ENCODE data around the gene PSME1. TPM values are rescaled to one million over a fixed set of nuclear protein-coding genes. Genes with fewer than 3 reads are reported as not detected.

PSME1 gene
- total and polyA plus RNA-seq, 2 of the 4 experiments (the other 2 are of a cell fraction): 42.8 to 106 TPM

- no peak overlapping the region for H4K8ac ChIP-seq (ENCODE audit: low read depth in 2 of 2, low read length in 2 of 2)
- no peak overlapping the region for H3K56ac ChIP-seq (ENCODE audit: extremely low read depth, insufficient read depth, low read length)
- no peak overlapping the region for H2AK5ac ChIP-seq (ENCODE audit: low read depth, low read length)
- no peaks in the 10 kb centered on the region for H3K4me1 ChIP-seq (ENCODE audit: control insufficient read depth, insufficient read depth, low read length)
- no peak overlapping the region for H3K14ac ChIP-seq (replicated peaks; ENCODE audit: low read depth, low read length)
- intact Hi-C loops (cut with micrococcal nuclease) (no loop called here), in situ Hi-C loops (cut with MboI; ENCODE audit: low sequenced_read_pairs) (no loop called here), dilution Hi-C loops (cut with HindIII; ENCODE audit: low sequenced_read_pairs, unreplicated experiment) (no loop called here)
- ChIA-PET CTCF (no interaction called here), POLR2A (ENCODE audit: unreplicated experiment) (no interaction called here)
- H3K18ac ChIP-seq (ENCODE audit: low read depth, low read length): no peak overlapping the region
- no peak overlapping the region for H2AFZ ChIP-seq (replicated peaks; ENCODE audit: low read length, poor library complexity)
- H3K4ac ChIP-seq (ENCODE audit: low read depth, low read length): no peak overlapping the region
- H2BK120ac ChIP-seq (ENCODE audit: low read depth, low read length): no peak overlapping the region
- BruUV-seq (replicated peaks): no TSS peak
- H3K9ac ChIP-seq (ENCODE audit: low read depth, low read length): no peak overlapping the region
- H2BK5ac ChIP-seq (ENCODE audit: low read depth, low read length, poor library complexity, severe bottlenecking): no peak overlapping the region
- H3K9me1 ChIP-seq (ENCODE audit: insufficient read depth, low read length): no peaks in the 10 kb centered on the region
- H3K36me3 ChIP-seq (ENCODE audit: control insufficient read depth, insufficient read depth, low read length): peaks cover 29% of the 10 kb centered on the region
- H4K91ac ChIP-seq (ENCODE audit: insufficient read depth, low read depth, low read length): no peak overlapping the region
- 70% methylated on average over 6 of the region's 20 CpGs; no CpG with 5 or more reads in 1 of the 2 experiments for WGBS, 2 experiments (ENCODE audit: extremely low coverage in 2 of 2, insufficient read length in 1 of 2)
- DNase-seq (no peak), ATAC-seq (ENCODE audit: low read depth) (no peak)
- H3K23ac ChIP-seq (ENCODE audit: low read depth, low read length): no peak overlapping the region
- no peak overlapping the region for H4K5ac ChIP-seq (ENCODE audit: low read depth, low read length)
- H3K4me3 ChIP-seq (ENCODE audit: insufficient read depth, low read depth, low read length): no peak overlapping the region
- H3K9me3 ChIP-seq (ENCODE audit: control insufficient read depth, insufficient read depth, low read length): no peaks in the 10 kb centered on the region
- H3K27ac ChIP-seq (ENCODE audit: insufficient read depth, low read length): no peak overlapping the region
- peak overlapping the region; percentile 13 for H2AK9ac ChIP-seq (replicated peaks; ENCODE audit: low read depth, low read length, poor library complexity)
- no peak overlapping the region for H3K4me2 ChIP-seq (ENCODE audit: low read depth, low read length)
- H4K20me1 ChIP-seq (ENCODE audit: insufficient read depth, low read length): no peaks in the 10 kb centered on the region
- H2BK15ac ChIP-seq (ENCODE audit: low read depth, low read length): no peak overlapping the region
- TF ChIP-seq FOS (IDR thresholded peaks at IDR 0.05; ENCODE audit: low read depth, low read length) (no peak), MAFK (IDR thresholded peaks at IDR 0.05; ENCODE audit: low read depth, low read length) (no peak), POLR2A (IDR thresholded peaks at IDR 0.05; ENCODE audit: low read depth, low read length) (no peak), MAZ (IDR thresholded peaks at IDR 0.05; ENCODE audit: borderline replicate concordance, low read depth, low read length) (no peak), CTCF (conservative IDR thresholded peaks at IDR 0.05; ENCODE audit: low read depth, low read length) (no peak), RFX5 (IDR thresholded peaks at IDR 0.05; ENCODE audit: low read depth, low read length) (no peak), SMC3 (IDR thresholded peaks at IDR 0.05; ENCODE audit: low read depth, low read length) (no peak), BHLHE40 (IDR thresholded peaks at IDR 0.05; ENCODE audit: low read depth, low read length) (no peak), NFE2L2 (IDR thresholded peaks at IDR 0.05; ENCODE audit: low read depth, low read length) (no peak), USF2 (IDR thresholded peaks at IDR 0.05; ENCODE audit: low read depth, low read length) (no peak), RCOR1 (IDR thresholded peaks at IDR 0.05; ENCODE audit: insufficient replicate concordance, low read length) (no peak), CHD1 (IDR thresholded peaks at IDR 0.05; ENCODE audit: low read depth, low read length) (no peak), CEBPB (IDR thresholded peaks at IDR 0.05; ENCODE audit: low read depth, low read length) (no peak), RAD21 (IDR thresholded peaks at IDR 0.05; ENCODE audit: low read length) (no peak), MXI1 (IDR thresholded peaks at IDR 0.05; ENCODE audit: borderline replicate concordance, low read depth, low read length) (no peak)
- TF ChIP-seq, protein P1, sequence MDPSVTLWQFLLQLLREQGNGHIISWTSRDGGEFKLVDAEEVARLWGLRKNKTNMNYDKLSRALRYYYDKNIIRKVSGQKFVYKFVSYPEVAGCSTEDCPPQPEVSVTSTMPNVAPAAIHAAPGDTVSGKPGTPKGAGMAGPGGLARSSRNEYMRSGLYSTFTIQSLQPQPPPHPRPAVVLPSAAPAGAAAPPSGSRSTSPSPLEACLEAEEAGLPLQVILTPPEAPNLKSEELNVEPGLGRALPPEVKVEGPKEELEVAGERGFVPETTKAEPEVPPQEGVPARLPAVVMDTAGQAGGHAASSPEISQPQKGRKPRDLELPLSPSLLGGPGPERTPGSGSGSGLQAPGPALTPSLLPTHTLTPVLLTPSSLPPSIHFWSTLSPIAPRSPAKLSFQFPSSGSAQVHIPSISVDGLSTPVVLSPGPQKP (IDR thresholded peaks at IDR 0.05; ENCODE audit: borderline replicate concordance, low read depth, low read length): no peak
- H3K27me3 ChIP-seq (ENCODE audit: control insufficient read depth, insufficient read depth, low read length): no peaks in the 10 kb centered on the region
- H3K79me1 ChIP-seq (ENCODE audit: low read depth in 1 of 2, low read length in 2 of 2): no peaks in the 10 kb centered on the region
- H2BK20ac ChIP-seq (ENCODE audit: low read depth, low read length): no peak overlapping the region
Measured at GRCh38 chr14:24172871-24173281, 36.9 kb downstream of the PSME1 start.

Measured in IMR-90 (cell line).